Esophagus squamous epithelium (tissue), 4 donors: ENCODE results near the gene PXT1.

Experiments
- POLR2A ChIP-seq, 4 donors: fragments of 450-650 bp; IDR thresholded peaks; one replicate each; pipeline ENCODE4 v1.6.1; 2017; ENCODE audit warnings: antibody characterized with exemption in 4 of 4, mild to moderate bottlenecking in 4 of 4, moderate library complexity in 3 of 4
- TF ChIP-seq, protein P1 (sequence below), 6 experiments: fragments of 450-650 bp in 4 of 6; fragments of 200-600 bp in 2 of 6; sonication (generic) in 2 of 6; IDR thresholded peaks; one replicate each; pipeline ENCODE4 v1.5.1; 2016 to 2019; ENCODE audit warnings: antibody characterized with exemption in 6 of 6, mild to moderate bottlenecking in 4 of 6, moderate library complexity in 4 of 6

GRCh38 chr6:36484736-36485135, 42.1 kb upstream of the PXT1 start:
- TF ChIP-seq, protein P1, sequence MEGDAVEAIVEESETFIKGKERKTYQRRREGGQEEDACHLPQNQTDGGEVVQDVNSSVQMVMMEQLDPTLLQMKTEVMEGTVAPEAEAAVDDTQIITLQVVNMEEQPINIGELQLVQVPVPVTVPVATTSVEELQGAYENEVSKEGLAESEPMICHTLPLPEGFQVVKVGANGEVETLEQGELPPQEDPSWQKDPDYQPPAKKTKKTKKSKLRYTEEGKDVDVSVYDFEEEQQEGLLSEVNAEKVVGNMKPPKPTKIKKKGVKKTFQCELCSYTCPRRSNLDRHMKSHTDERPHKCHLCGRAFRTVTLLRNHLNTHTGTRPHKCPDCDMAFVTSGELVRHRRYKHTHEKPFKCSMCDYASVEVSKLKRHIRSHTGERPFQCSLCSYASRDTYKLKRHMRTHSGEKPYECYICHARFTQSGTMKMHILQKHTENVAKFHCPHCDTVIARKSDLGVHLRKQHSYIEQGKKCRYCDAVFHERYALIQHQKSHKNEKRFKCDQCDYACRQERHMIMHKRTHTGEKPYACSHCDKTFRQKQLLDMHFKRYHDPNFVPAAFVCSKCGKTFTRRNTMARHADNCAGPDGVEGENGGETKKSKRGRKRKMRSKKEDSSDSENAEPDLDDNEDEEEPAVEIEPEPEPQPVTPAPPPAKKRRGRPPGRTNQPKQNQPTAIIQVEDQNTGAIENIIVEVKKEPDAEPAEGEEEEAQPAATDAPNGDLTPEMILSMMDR (IDR thresholded peaks at IDR 0.05): no peak
- TF ChIP-seq POLR2A (IDR thresholded peaks at IDR 0.05): no peak
